Loucy (cell line): ENCODE data around the gene RAD50.

Experiments
- CTCF ChIP-seq: fragments of 200-600 bp; sonication (generic); conservative IDR thresholded peaks from 2 replicates; pipeline ENCODE4 v1.5.1; 2014; ENCODE audit warnings: mild to moderate bottlenecking, antibody characterized with exemption, low read length
- EZH2phosphoT487 ChIP-seq: fragments of 200-600 bp; IDR thresholded peaks from 2 replicates; pipeline ENCODE4 v1.6.1; 2018; ENCODE audit warnings: antibody characterized with exemption, mild to moderate bottlenecking, moderate library complexity, borderline replicate concordance

GRCh38 chr5:132629230-132629944 lies 72.6 kb downstream of the RAD50 start:
- TF ChIP-seq CTCF (no peak), EZH2phosphoT487 (no peak)
